ENCODE results near the gene ZNF783. TPM values are rescaled to one million over a fixed set of nuclear protein-coding genes. Genes with fewer than 3 reads are reported as not detected.

ZNF783 gene
- total RNA-seq, 1 experiment from 2014 or later, result 9.9 TPM

DNA sequence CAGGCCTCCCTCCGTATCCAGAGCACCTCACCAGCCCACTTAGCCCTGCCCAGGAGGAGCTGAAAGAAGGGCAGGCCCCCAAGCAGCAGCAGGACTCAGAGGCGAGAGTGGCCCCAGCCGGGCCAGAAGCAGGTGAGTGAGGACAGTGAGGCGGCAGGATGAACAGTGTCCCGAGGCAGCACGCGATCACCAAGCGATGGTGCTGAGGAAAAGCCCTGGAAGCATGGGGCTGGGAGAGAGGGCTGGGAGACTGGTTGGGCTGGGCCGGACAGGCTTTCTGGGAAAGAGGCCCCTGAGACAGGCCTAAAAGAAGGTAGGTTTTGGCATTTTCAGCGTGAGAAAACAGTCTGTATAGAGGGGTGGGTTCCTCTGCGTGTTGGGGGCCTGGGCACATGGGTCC lies 16.4 kb downstream of the ZNF783 start:
- no peak overlapping the region for H3K27ac Mint-ChIP-seq
- no peak overlapping the region for H3K4me3 Mint-ChIP-seq
- CTCF ChIA-PET, result interaction anchor here (0.6 kb wide), 1 partner anchor 219 kb away, joined by 3 read pairs; no protein-coding TSS in a partner anchor
- no peaks in the 10 kb centered on the region for H3K4me1 Mint-ChIP-seq
- TF ChIP-seq SMAD4 (CRISPR knock-in tag; IDR thresholded peaks at IDR 0.05) (no peak), GRHL2 (CRISPR knock-in tag; IDR thresholded peaks at IDR 0.05; ENCODE audit: insufficient replicate concordance, severe bottlenecking) (no peak), OVOL2 (CRISPR knock-in tag; IDR thresholded peaks at IDR 0.05; ENCODE audit: borderline replicate concordance) (no peak), TP53 (CRISPR knock-in tag; IDR thresholded peaks at IDR 0.05) (no peak)
- DNase-seq (ENCODE audit: low spot score) (no peak), ATAC-seq (no peak)
- peaks cover 25% of the 10 kb centered on the region for H3K36me3 Mint-ChIP-seq
- no peaks in the 10 kb centered on the region for H3K27me3 Mint-ChIP-seq (ENCODE audit: low read depth)
- POLR2A ChIA-PET, result no interaction called here
- H3K9me3 Mint-ChIP-seq, result no peaks in the 10 kb centered on the region

DNA sequence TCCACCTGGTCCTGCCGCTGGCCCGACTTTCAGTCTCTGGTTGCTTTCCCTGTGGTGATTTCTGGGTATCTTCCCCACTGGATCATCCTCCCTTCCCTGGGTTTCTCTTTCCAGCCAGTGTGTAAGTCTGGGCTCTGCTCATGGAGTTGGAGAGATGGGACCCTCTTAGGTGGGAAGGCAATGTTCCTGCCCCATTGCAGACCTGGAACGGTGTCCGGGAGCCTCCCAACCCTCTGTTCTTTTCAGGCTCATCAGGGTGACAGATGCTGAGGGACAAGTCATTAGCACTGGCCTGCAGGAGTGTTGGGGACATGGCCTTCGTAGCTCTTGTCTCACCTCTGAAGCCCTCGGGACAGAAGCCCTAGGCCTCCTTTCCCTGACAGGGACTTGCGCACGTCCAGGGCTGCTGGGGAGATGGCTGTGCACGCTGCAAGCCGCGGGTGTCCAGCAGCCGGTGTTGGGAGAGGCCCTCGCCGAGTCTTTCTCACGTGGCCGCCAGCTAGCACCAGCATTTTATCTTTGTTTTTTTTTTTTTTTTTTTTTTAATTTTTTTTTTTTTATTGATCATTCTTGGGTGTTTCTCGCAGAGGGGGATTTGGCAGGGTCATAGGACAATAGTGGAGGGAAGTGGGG lies 17.2 kb downstream of the ZNF783 start:
- peaks cover 8% of the 10 kb centered on the region for H3K27me3 Mint-ChIP-seq (ENCODE audit: low read depth)
- H3K4me3 Mint-ChIP-seq, result no peak overlapping the region
- 0 out of 2 replicates have a peak, but pooled peaks cover 3% of the 10 kb centered on the region for H3K4me1 Mint-ChIP-seq
- H3K36me3 Mint-ChIP-seq, result peaks cover 25% of the 10 kb centered on the region
- TF ChIP-seq, protein P1, sequence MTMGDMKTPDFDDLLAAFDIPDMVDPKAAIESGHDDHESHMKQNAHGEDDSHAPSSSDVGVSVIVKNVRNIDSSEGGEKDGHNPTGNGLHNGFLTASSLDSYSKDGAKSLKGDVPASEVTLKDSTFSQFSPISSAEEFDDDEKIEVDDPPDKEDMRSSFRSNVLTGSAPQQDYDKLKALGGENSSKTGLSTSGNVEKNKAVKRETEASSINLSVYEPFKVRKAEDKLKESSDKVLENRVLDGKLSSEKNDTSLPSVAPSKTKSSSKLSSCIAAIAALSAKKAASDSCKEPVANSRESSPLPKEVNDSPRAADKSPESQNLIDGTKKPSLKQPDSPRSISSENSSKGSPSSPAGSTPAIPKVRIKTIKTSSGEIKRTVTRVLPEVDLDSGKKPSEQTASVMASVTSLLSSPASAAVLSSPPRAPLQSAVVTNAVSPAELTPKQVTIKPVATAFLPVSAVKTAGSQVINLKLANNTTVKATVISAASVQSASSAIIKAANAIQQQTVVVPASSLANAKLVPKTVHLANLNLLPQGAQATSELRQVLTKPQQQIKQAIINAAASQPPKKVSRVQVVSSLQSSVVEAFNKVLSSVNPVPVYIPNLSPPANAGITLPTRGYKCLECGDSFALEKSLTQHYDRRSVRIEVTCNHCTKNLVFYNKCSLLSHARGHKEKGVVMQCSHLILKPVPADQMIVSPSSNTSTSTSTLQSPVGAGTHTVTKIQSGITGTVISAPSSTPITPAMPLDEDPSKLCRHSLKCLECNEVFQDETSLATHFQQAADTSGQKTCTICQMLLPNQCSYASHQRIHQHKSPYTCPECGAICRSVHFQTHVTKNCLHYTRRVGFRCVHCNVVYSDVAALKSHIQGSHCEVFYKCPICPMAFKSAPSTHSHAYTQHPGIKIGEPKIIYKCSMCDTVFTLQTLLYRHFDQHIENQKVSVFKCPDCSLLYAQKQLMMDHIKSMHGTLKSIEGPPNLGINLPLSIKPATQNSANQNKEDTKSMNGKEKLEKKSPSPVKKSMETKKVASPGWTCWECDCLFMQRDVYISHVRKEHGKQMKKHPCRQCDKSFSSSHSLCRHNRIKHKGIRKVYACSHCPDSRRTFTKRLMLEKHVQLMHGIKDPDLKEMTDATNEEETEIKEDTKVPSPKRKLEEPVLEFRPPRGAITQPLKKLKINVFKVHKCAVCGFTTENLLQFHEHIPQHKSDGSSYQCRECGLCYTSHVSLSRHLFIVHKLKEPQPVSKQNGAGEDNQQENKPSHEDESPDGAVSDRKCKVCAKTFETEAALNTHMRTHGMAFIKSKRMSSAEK (CRISPR knock-in tag; IDR thresholded peaks at IDR 0.05; ENCODE audit: borderline replicate concordance), result no peak
- TF ChIP-seq ZNF138 (CRISPR knock-in tag; conservative IDR thresholded peaks at IDR 0.05) (no peak), GTF2I (CRISPR knock-in tag; conservative IDR thresholded peaks at IDR 0.05) (no peak), NFATC4 (CRISPR knock-in tag; IDR thresholded peaks at IDR 0.05) (no peak), CBFB (CRISPR knock-in tag; IDR thresholded peaks at IDR 0.05; ENCODE audit: low read depth) (no peak), ZNF396 (CRISPR knock-in tag; IDR thresholded peaks at IDR 0.05; ENCODE audit: borderline replicate concordance) (no peak), ZNF263 (CRISPR knock-in tag; IDR thresholded peaks at IDR 0.05; ENCODE audit: low read depth) (no peak)
- ChIA-PET CTCF (no interaction called here), POLR2A (no interaction called here)
- ATAC-seq (no peak), DNase-seq (ENCODE audit: low spot score) (no peak)
- H3K27ac Mint-ChIP-seq, result no peak overlapping the region
- H3K9me3 Mint-ChIP-seq, result no peaks in the 10 kb centered on the region

DNA sequence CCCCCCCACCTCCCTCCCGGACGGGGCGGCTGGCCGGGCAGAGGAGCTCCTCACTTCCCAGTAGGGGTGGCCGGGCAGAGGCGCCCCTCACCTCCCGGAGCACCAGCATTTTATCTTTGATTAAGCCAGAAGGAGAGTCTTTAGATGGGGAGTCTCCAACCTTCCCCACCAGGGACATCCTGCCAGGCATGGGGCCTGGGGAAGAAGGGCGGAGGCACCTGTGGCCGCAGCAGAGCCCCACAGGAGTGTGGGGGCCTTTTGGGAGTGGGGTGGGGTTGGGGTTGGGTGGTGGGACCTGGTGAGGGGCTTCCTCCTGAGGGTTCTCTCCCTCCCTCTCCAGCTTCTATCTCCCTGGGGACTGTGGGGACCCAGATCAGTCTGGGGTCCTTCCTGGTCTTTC lies 18.2 kb downstream of the ZNF783 start:
- Mint-ChIP-seq H3K27me3 (ENCODE audit: low read depth) (peaks cover 15% of the 10 kb centered on the region), H3K4me1 (peaks cover 9% of the 10 kb centered on the region), H3K27ac (no peak overlapping the region), H3K36me3 (peaks cover 25% of the 10 kb centered on the region), H3K4me3 (no peak overlapping the region), H3K9me3 (no peaks in the 10 kb centered on the region)
- CTCF ChIA-PET, result interaction anchor here (2.1 kb wide), 1 partner anchor 18 kb away, joined by 5 read pairs; the partner anchor contains the start of gene ZNF783
- no peak for DNase-seq (ENCODE audit: low spot score)
- POLR2A ChIA-PET, result no interaction called here
- TF ChIP-seq, protein P2, sequence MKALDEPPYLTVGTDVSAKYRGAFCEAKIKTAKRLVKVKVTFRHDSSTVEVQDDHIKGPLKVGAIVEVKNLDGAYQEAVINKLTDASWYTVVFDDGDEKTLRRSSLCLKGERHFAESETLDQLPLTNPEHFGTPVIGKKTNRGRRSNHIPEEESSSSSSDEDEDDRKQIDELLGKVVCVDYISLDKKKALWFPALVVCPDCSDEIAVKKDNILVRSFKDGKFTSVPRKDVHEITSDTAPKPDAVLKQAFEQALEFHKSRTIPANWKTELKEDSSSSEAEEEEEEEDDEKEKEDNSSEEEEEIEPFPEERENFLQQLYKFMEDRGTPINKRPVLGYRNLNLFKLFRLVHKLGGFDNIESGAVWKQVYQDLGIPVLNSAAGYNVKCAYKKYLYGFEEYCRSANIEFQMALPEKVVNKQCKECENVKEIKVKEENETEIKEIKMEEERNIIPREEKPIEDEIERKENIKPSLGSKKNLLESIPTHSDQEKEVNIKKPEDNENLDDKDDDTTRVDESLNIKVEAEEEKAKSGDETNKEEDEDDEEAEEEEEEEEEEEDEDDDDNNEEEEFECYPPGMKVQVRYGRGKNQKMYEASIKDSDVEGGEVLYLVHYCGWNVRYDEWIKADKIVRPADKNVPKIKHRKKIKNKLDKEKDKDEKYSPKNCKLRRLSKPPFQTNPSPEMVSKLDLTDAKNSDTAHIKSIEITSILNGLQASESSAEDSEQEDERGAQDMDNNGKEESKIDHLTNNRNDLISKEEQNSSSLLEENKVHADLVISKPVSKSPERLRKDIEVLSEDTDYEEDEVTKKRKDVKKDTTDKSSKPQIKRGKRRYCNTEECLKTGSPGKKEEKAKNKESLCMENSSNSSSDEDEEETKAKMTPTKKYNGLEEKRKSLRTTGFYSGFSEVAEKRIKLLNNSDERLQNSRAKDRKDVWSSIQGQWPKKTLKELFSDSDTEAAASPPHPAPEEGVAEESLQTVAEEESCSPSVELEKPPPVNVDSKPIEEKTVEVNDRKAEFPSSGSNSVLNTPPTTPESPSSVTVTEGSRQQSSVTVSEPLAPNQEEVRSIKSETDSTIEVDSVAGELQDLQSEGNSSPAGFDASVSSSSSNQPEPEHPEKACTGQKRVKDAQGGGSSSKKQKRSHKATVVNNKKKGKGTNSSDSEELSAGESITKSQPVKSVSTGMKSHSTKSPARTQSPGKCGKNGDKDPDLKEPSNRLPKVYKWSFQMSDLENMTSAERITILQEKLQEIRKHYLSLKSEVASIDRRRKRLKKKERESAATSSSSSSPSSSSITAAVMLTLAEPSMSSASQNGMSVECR (CRISPR knock-in tag; IDR thresholded peaks at IDR 0.05; ENCODE audit: borderline replicate concordance), result no peak
- TF ChIP-seq SOX15 (CRISPR knock-in tag; IDR thresholded peaks at IDR 0.05) (no peak), ZNF416 (CRISPR knock-in tag; IDR thresholded peaks at IDR 0.05) (no peak), CBFB (CRISPR knock-in tag; IDR thresholded peaks at IDR 0.05; ENCODE audit: low read depth) (no peak), ELF4 (CRISPR knock-in tag; IDR thresholded peaks at IDR 0.05; ENCODE audit: low read depth) (no peak), NFE2L1 (CRISPR knock-in tag; IDR thresholded peaks at IDR 0.05) (no peak), TP53 (CRISPR knock-in tag; IDR thresholded peaks at IDR 0.05) (no peak)
- TF ChIP-seq, protein P3, sequence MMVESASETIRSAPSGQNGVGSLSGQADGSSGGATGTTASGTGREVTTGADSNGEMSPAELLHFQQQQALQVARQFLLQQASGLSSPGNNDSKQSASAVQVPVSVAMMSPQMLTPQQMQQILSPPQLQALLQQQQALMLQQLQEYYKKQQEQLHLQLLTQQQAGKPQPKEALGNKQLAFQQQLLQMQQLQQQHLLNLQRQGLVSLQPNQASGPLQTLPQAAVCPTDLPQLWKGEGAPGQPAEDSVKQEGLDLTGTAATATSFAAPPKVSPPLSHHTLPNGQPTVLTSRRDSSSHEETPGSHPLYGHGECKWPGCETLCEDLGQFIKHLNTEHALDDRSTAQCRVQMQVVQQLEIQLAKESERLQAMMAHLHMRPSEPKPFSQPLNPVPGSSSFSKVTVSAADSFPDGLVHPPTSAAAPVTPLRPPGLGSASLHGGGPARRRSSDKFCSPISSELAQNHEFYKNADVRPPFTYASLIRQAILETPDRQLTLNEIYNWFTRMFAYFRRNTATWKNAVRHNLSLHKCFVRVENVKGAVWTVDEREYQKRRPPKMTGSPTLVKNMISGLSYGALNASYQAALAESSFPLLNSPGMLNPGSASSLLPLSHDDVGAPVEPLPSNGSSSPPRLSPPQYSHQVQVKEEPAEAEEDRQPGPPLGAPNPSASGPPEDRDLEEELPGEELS (CRISPR knock-in tag; IDR thresholded peaks at IDR 0.05), result no peak
- TF ChIP-seq, protein P4, sequence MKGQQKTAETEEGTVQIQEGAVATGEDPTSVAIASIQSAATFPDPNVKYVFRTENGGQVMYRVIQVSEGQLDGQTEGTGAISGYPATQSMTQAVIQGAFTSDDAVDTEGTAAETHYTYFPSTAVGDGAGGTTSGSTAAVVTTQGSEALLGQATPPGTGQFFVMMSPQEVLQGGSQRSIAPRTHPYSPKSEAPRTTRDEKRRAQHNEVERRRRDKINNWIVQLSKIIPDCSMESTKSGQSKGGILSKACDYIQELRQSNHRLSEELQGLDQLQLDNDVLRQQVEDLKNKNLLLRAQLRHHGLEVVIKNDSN (CRISPR knock-in tag; IDR thresholded peaks at IDR 0.05), result no peak
- TF ChIP-seq, protein P5, sequence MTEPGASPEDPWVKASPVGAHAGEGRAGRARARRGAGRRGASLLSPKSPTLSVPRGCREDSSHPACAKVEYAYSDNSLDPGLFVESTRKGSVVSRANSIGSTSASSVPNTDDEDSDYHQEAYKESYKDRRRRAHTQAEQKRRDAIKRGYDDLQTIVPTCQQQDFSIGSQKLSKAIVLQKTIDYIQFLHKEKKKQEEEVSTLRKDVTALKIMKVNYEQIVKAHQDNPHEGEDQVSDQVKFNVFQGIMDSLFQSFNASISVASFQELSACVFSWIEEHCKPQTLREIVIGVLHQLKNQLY (CRISPR knock-in tag; IDR thresholded peaks at IDR 0.05), result no peak
- TF ChIP-seq, protein P6, sequence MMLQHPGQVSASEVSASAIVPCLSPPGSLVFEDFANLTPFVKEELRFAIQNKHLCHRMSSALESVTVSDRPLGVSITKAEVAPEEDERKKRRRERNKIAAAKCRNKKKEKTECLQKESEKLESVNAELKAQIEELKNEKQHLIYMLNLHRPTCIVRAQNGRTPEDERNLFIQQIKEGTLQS (CRISPR knock-in tag; conservative IDR thresholded peaks at IDR 0.05), result no peak
- no peak for ATAC-seq
